Activated CD4-positive, alpha-beta memory T cell treated with anti-CD3 and anti-CD28 coated beads, Interleukin-2, amount 10 ng/mL, durations not matched to agents 7 days and 5 days (primary cell): ENCODE results near the gene CRYGS. TPM values are rescaled to one million over a fixed set of nuclear protein-coding genes. Genes with fewer than 3 reads are reported as not detected.
A peak's percentile ranks its signal among the peaks of the same experiment; 100 is the strongest.

ENCODE experiments used
- CTCF ChIA-PET: fragments of 350-600 bp; sonication (Branson Sonifier 250); formaldehyde crosslinking; loops from one replicate; lab custom pipeline; 2021; ENCODE audit warnings: antibody characterized with exemption, inconsistent platforms; lab: Charles Lee
- POLR2A ChIA-PET: fragments of 350-600 bp; sonication (Branson Sonifier 250); formaldehyde crosslinking; loops from one replicate; lab custom pipeline; 2021; ENCODE audit warnings: antibody characterized with exemption; lab: Charles Lee
- DNase-seq: peaks from one replicate; pipeline ENCODE4 v3.0.0-alpha.2; 2020
- H3K27ac Mint-ChIP-seq: one replicate; pipeline ENCODE4 v1.8.0; 2021; ENCODE audit warnings: mild to moderate bottlenecking, mixed read lengths
- H3K27me3 Mint-ChIP-seq: one replicate; pipeline ENCODE4 v1.8.0; 2021; ENCODE audit warnings: mixed read lengths
- H3K36me3 Mint-ChIP-seq: one replicate; pipeline ENCODE4 v1.8.0; 2021; ENCODE audit warnings: low read depth, mixed read lengths
- H3K4me1 Mint-ChIP-seq: one replicate; pipeline ENCODE4 v1.8.0; 2021; ENCODE audit warnings: mixed read lengths
- H3K4me3 Mint-ChIP-seq: one replicate; pipeline ENCODE4 v1.8.0; 2021; ENCODE audit warnings: mild to moderate bottlenecking, mixed read lengths
- H3K9me3 Mint-ChIP-seq: one replicate; pipeline ENCODE4 v1.8.0; 2021; ENCODE audit warnings: mixed read lengths
- total RNA-seq, 2 experiments: library from RNA; stranded (reverse); gene quantifications; one replicate each; pipeline ENCODE4 v1.2.3, GENCODE V29; 2021

CRYGS gene
- total RNA-seq, 2 experiments from 2014 or later, result 4.1 to 4.8 TPM

DNA sequence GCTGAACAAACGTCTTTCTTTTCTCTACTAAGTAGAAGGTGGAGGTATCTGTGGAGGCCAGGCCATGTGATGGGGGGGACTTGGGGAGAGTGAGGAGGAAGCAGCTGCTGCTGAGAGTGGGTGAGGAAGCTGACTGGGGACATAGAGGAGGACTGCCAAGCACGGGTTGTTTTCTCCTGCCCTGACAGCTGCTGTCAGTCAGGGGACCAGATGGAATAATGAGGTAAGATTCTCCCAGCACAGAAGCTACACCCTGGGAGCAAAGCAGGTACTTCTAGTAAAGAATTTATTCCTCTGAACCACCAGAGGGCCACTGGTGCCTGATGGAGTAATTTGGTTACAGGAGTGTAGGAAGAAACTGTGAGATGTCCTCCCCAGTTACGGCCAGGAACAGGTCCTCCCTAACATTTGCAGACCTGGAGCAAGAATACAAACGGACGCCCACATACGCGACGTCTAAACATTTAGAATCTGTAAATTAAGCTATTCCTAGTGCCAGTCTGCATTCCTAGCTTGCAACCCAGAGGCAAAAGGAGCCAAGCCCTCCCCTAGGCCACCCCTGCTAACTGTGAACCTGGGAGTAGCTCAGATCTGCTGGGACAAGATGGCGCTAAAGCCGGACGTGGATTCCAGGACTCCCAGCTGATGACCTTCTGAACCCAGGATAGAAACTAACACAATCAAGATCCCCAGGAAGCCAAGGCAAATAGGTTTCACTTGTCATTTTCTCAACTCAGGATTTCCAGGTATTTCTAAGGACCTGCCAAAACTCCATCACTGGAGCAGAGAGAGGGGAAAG lies 14.8 kb downstream of the CRYGS start:
- H3K9me3 Mint-ChIP-seq, result no peaks in the 10 kb centered on the region
- DNase-seq, result no peak
- H3K36me3 Mint-ChIP-seq, result no peaks in the 10 kb centered on the region
- no peak overlapping the region for H3K4me3 Mint-ChIP-seq
- ChIA-PET POLR2A (interaction anchor here (1.1 kb wide), 1 partner anchor 10 kb away, joined by 4 read pairs; no protein-coding TSS in a partner anchor), CTCF (interaction anchor here (0.7 to 1.8 kb wide), 5 partner anchors 10 to 547 kb away, joined by 3 to 11 read pairs (median 3); no protein-coding TSS in a partner anchor)
- no peak overlapping the region for H3K27ac Mint-ChIP-seq
- no peaks in the 10 kb centered on the region for H3K27me3 Mint-ChIP-seq
- peaks cover 9% of the 10 kb centered on the region for H3K4me1 Mint-ChIP-seq

DNA sequence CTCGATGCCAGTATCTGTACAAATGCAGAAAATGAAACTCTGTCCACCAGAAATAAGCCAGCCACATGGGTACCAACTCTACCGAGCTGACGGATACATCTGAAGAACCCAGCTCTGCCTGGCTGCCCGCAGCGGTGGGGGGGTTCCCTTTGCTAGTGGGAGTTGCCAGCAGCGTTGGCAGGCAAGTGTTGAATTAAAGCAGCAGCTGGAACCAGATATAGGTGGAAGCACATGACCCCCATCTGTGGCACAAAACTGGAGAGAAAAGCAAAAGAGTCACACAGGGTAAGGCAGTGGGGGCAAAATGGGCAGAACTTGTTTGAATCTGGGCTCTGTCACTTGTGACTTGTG lies 17.9 kb downstream of the CRYGS start:
- no peaks in the 10 kb centered on the region for H3K36me3 Mint-ChIP-seq
- DNase-seq, result no peak
- POLR2A ChIA-PET, result no interaction called here
- no peaks in the 10 kb centered on the region for H3K27me3 Mint-ChIP-seq
- CTCF ChIA-PET, result interaction anchor here (1.4 kb wide), 1 partner anchor 14 kb away, joined by 11 read pairs; no protein-coding TSS in a partner anchor
- no peak overlapping the region for H3K27ac Mint-ChIP-seq
- H3K9me3 Mint-ChIP-seq, result no peaks in the 10 kb centered on the region
- H3K4me1 Mint-ChIP-seq, result peaks cover 10% of the 10 kb centered on the region
- no peak overlapping the region for H3K4me3 Mint-ChIP-seq

DNA sequence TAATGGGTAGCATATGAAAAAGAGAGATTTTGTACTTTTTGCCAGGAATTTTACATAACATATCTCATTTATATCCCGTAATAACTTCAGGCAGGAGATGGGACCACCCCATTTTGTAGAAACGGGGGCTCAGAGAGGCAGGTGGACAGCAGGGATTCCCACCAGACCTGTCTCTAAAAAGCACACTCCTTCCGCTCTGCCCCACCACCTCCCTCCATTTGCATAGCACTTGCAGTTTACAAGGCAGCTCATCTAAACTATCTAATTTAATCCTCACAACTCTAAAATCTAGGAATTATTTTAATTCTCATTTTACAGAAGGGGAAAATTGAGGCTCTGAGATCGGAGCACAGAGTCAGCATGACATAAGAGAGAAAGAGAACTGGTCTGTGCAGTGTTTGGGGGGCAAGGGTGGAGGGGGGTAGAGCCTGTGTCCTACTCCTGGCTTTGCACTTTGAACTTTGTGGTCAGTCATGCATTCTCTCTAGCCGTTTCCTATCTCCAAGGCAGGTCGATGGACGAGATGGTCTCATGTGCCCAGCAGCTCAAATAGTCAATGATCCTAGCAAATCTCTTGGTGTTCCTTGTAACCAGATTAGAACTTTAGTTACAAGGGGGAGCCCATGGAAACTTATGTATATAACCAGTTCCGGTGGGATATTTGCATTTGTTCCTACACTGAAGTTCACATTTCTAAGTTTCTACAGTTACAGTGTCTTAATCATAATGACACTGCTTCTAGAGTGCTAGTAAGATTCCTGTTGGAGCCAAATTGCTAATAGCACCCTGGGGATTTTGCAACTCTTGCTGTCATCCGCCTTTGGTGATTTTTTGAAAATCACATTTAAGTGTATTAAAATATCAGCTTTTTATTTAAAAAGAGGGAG lies 18.6 kb downstream of the CRYGS start:
- H3K4me3 Mint-ChIP-seq, result no peak overlapping the region
- ChIA-PET POLR2A (no interaction called here), CTCF (interaction anchor here (1.4 kb wide), 1 partner anchor 15 kb away, joined by 11 read pairs; no protein-coding TSS in a partner anchor)
- H3K36me3 Mint-ChIP-seq, result no peaks in the 10 kb centered on the region
- H3K9me3 Mint-ChIP-seq, result no peaks in the 10 kb centered on the region
- H3K27me3 Mint-ChIP-seq, result no peaks in the 10 kb centered on the region
- H3K27ac Mint-ChIP-seq, result no peak overlapping the region
- peaks cover 16% of the 10 kb centered on the region for H3K4me1 Mint-ChIP-seq
- no peak for DNase-seq

DNA sequence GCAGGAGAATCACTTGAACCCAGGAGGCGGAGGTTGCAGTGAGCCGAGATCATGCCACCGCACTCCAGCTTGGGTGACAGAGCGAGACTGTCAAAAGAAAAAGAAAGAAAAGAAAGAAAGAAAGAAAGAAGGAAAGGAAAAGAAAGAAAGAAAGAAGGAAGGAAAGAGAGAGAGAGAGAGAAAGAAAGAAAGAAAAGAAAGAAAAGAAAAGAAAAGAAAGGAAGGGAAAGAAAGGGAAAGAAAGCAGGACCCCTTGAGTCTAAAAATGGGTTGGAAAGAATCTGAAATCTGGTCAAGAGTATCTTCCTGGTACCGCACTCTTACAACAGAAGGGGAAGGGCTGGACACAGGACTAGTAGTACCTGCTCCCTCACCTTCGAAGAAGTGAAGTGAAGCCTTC lies 19.6 kb downstream of the CRYGS start:
- peaks cover 23% of the 10 kb centered on the region for H3K4me1 Mint-ChIP-seq
- POLR2A ChIA-PET, result no interaction called here
- no peak overlapping the region for H3K27ac Mint-ChIP-seq
- CTCF ChIA-PET, result no interaction called here
- no peaks in the 10 kb centered on the region for H3K27me3 Mint-ChIP-seq
- H3K9me3 Mint-ChIP-seq, result no peaks in the 10 kb centered on the region
- no peaks in the 10 kb centered on the region for H3K36me3 Mint-ChIP-seq
- no peak overlapping the region for H3K4me3 Mint-ChIP-seq
- no peak for DNase-seq

DNA sequence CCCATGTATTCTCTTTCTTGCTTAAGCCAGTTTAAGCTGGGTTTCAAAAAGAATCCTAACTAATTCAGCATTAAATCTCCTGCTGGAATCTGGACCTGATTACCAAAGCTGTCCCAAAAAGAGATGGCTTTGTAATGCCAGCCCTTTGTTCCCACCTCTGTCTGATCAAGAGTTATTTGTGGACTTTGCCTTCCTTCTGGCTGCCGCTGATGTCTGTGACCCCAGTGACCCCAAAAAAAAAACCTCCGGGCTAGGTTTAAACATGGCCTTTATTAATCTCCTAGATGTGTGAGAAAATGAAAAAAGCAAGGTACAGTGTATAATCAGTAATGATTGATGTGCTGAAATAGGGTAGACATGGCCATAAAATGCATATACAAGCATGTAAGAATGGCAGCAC lies 20.7 kb downstream of the CRYGS start:
- no peak for DNase-seq
- no peaks in the 10 kb centered on the region for H3K9me3 Mint-ChIP-seq
- POLR2A ChIA-PET, result no interaction called here
- CTCF ChIA-PET, result no interaction called here
- no peaks in the 10 kb centered on the region for H3K36me3 Mint-ChIP-seq
- H3K4me3 Mint-ChIP-seq, result no peak overlapping the region
- H3K4me1 Mint-ChIP-seq, result peaks cover 35% of the 10 kb centered on the region
- no peaks in the 10 kb centered on the region for H3K27me3 Mint-ChIP-seq
- H3K27ac Mint-ChIP-seq, result no peak overlapping the region

DNA sequence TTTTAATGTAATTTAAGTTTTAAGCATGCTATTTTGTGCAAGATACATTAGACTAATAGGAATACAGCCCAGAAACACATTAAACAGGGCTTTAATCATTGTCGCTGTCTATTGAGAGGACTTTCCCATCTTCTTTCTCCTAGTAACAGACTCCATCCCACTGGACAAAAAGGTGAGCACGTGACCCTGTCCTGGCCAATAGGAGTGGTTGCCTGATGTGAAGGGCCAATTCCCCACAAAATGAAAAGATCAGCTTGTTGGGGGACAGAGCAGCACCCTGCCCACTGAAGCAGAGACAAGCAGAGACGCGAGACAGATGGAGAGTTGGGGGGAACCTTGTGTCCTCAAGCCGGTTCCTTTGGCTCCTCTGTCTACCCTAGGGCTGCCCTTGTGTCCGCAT lies 21.2 kb downstream of the CRYGS start:
- POLR2A ChIA-PET, result no interaction called here
- CTCF ChIA-PET, result no interaction called here
- peaks cover 37% of the 10 kb centered on the region for H3K4me1 Mint-ChIP-seq
- H3K9me3 Mint-ChIP-seq, result no peaks in the 10 kb centered on the region
- no peak overlapping the region for H3K4me3 Mint-ChIP-seq
- no peaks in the 10 kb centered on the region for H3K27me3 Mint-ChIP-seq
- no peaks in the 10 kb centered on the region for H3K36me3 Mint-ChIP-seq
- no peak overlapping the region for H3K27ac Mint-ChIP-seq
- DNase-seq, result no peak

DNA sequence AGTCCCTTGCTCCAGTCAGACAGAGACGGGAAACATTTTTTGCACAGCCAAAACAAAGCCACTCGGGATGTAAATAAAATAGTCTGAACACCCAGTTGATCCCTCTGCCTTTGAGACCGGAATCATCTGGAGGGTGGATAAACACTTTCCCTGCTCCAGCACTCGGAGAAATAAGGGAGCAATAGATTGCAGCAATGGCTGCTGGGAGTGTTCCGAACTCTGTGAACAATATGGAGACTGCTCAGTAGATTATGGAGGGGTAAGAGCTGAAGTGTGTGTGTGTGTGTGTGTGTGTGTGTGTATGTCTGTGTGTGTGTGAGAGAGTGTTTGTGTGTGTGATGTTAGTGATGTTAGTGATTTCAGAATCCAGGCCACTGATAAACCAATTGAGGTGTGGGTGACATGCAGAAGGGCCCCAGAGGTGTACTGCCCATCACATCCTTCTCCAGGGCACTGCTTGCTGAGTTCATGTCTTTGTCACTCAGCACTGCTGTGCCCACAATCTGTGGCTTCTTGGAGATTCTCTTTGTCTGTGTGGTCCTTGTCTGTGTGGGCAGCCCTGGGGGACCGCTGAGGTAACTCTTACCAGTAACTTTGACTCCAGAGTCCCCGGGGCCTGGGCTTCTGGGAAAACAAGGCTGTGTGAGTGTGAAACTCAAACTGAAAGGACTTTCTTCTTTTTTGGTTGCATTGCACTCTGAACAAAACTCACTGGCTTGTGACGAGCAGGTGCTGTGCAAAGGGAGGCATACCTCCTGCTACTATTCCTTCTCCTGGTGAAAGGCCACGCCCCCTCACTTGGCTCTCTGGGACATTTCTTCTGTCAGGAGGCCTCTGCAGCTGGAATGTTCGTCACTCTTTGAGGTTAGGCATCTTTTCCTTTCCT lies 23.0 kb downstream of the CRYGS start:
- Mint-ChIP-seq H3K27me3 (no peaks in the 10 kb centered on the region), H3K4me3 (no peak overlapping the region), H3K9me3 (no peaks in the 10 kb centered on the region), H3K36me3 (no peaks in the 10 kb centered on the region), H3K4me1 (peaks cover 41% of the 10 kb centered on the region), H3K27ac (no peak overlapping the region)
- CTCF ChIA-PET, result interaction anchor here (1.0 to 3.9 kb wide), 3 partner anchors 19 to 93 kb away, joined by 3 to 38 read pairs (median 8); no protein-coding TSS in a partner anchor
- POLR2A ChIA-PET, result interaction anchor here (1.2 kb wide), 1 partner anchor 45 kb away, joined by 3 read pairs; no protein-coding TSS in a partner anchor
- DNase-seq, result peak; percentile 34

DNA sequence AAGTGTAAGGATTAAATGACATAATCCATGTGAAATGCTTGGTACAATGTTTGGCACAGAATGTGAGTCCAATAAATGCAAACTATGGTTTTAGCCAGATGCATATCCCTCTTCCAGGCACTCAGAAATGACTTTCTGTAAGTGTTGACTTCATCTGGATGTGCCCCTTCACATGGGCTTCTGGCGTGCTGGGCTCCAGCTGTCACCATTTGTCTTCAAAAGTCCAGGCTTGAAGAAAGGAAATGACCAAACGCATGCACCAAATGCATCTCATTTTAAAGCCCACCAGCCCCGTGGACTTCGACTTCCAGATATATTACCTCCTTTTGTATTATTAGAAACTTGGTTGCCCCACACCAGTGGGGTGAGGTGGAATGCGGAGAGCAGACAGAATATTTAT lies 23.7 kb downstream of the CRYGS start:
- DNase-seq, result no peak
- Mint-ChIP-seq H3K36me3 (no peaks in the 10 kb centered on the region), H3K4me1 (peaks cover 48% of the 10 kb centered on the region), H3K27ac (no peak overlapping the region), H3K4me3 (no peak overlapping the region), H3K9me3 (no peaks in the 10 kb centered on the region), H3K27me3 (no peaks in the 10 kb centered on the region)
- ChIA-PET POLR2A (interaction anchor here (2.0 to 2.3 kb wide), 4 partner anchors 14 to 583 kb away, joined by 8 to 12 read pairs (median 10); partner anchors contain the start of genes DNAJB11 and TRA2B), CTCF (interaction anchor here (1.8 to 3.9 kb wide), 3 partner anchors 20 to 97 kb away, joined by 8 to 38 read pairs (median 8); no protein-coding TSS in a partner anchor)

DNA sequence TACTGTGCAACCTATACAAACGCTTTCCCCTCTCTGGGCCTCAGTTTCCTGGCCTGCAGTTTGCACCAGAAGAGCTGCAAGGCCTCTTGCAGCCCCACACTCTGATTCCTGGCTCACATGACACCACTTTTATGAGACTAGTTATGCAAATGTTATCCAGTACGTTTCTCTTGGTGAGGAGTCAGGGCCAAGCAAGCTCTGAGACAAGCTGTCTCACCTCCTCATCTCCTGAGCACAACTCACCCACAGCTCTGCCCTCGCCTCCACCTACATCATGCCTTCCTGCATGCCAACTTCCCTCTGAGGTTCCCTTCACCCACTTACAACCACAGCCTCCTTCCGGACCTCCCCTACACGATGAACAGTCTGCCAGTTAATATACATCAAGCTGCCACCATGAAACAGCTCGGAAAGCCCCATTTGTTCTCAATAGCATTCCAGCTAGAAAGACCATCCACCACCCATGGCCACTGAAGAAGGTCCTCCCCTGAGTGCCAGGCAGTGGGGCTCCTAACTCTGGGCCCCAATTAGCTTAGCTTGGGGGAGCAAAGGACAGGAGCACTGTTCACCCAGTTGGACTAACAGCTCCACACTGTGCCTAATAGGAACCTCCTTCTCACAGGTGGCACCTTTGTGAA lies 25.0 kb downstream of the CRYGS start:
- peak overlapping the region; percentile 0 for H3K4me3 Mint-ChIP-seq
- DNase-seq, result peak; percentile 76
- H3K27me3 Mint-ChIP-seq, result peaks cover 5% of the 10 kb centered on the region
- peaks cover 59% of the 10 kb centered on the region for H3K4me1 Mint-ChIP-seq
- ChIA-PET POLR2A (interaction anchor here (1.5 to 2.3 kb wide), 6 partner anchors 10 to 581 kb away, joined by 4 to 12 read pairs (median 10); partner anchors contain the start of genes DNAJB11, EIF4A2 and TRA2B), CTCF (interaction anchor here (0.6 to 3.9 kb wide), 10 partner anchors 10 to 746 kb away, joined by 3 to 38 read pairs (median 4); no protein-coding TSS in a partner anchor)
- H3K36me3 Mint-ChIP-seq, result no peaks in the 10 kb centered on the region
- H3K27ac Mint-ChIP-seq, result peak overlapping the region; percentile 70
- H3K9me3 Mint-ChIP-seq, result no peaks in the 10 kb centered on the region

DNA sequence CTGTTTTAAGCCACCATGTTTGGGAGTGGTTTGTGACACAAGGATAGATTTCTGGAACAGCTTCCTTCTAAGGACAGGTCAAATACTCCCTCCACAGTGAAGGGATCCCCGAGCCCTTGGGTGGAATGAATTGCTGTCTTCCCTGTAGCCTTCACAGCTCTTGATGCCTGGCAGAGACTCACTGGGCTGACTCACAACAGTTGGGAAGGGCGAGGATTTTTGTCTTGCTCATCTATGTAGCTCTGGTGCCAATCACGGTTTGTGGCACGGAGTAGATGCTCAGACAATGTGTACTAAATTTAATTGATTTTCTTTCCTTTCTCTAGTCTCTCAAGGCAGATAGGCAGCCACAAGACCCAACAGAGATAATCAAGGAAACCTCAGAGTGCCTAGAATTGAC lies 27.0 kb downstream of the CRYGS start:
- ChIA-PET CTCF (interaction anchor here (3.9 kb wide), 1 partner anchor 23 kb away, joined by 38 read pairs; no protein-coding TSS in a partner anchor), POLR2A (no interaction called here)
- H3K9me3 Mint-ChIP-seq, result no peaks in the 10 kb centered on the region
- peaks cover 57% of the 10 kb centered on the region for H3K4me1 Mint-ChIP-seq
- no peaks in the 10 kb centered on the region for H3K36me3 Mint-ChIP-seq
- no peak overlapping the region for H3K27ac Mint-ChIP-seq
- H3K27me3 Mint-ChIP-seq, result peaks cover 7% of the 10 kb centered on the region
- DNase-seq, result no peak
- H3K4me3 Mint-ChIP-seq, result no peak overlapping the region

DNA sequence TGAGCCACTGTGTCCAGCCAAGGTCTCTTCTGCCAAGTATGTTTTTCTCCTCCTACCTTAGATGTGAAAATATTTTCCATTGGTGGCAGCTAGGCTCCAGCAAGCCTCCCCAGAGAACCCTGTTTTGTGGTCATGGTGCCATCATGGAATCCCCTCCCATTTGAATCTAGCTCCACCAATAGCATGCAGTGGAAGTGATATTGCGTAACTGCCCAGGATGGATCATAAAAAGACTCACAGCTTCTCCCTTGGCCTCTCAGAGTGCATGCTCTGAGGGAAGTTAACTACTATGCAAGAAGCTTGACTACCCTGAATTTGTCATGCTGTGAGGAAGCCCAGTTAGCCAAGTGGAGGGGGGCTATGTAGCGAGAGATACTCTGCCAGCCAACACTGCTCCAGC lies 27.5 kb downstream of the CRYGS start:
- H3K4me3 Mint-ChIP-seq, result no peak overlapping the region
- H3K36me3 Mint-ChIP-seq, result no peaks in the 10 kb centered on the region
- POLR2A ChIA-PET, result no interaction called here
- H3K27ac Mint-ChIP-seq, result no peak overlapping the region
- peaks cover 7% of the 10 kb centered on the region for H3K27me3 Mint-ChIP-seq
- H3K9me3 Mint-ChIP-seq, result no peaks in the 10 kb centered on the region
- no peak for DNase-seq
- CTCF ChIA-PET, result no interaction called here
- H3K4me1 Mint-ChIP-seq, result peaks cover 53% of the 10 kb centered on the region

DNA sequence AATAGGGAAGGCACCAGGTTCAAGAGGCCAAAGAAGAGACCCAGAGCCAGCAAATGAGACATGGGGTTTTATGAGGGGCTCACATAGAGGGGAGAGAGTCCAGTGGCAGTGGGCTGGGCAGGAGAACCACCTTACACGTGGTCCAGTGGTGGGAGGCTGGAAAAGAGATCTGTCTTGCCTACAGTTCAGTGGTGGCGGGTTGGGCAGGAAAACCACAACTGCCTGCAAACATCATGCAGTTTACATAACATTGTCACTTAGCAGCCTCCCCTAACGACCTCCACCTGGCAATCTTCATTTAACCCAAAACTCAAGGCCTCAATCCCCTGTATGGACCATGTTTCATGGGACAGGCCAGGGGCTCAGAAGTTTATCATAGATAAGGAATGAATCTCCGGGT lies 29.1 kb downstream of the CRYGS start:
- Mint-ChIP-seq H3K9me3 (no peaks in the 10 kb centered on the region), H3K27me3 (peaks cover 7% of the 10 kb centered on the region), H3K27ac (no peak overlapping the region), H3K36me3 (no peaks in the 10 kb centered on the region), H3K4me3 (no peak overlapping the region), H3K4me1 (peaks cover 38% of the 10 kb centered on the region)
- CTCF ChIA-PET, result no interaction called here
- peak; percentile 49 for DNase-seq
- POLR2A ChIA-PET, result no interaction called here
